ENCODE data around the gene PDGFC.

Gene PDGFC

GRCh38 chr4:156971676-156972378 lies at the start of gene PDGFC:
TSS of gene PDGFC (minus strand) at chr4:156971799. CDS start at chr4:156970903, 896 bp downstream.
- DNase-seq = peak; percentile 21

GRCh38 chr4:157020882-157021281 lies 49.3 kb upstream of the PDGFC start:
- DNase-seq = no peak

- DNase-seq = no peak
These were observed 47.4 kb upstream of the PDGFC start for GRCh38 chr4:157018920-157019490.

DNA sequence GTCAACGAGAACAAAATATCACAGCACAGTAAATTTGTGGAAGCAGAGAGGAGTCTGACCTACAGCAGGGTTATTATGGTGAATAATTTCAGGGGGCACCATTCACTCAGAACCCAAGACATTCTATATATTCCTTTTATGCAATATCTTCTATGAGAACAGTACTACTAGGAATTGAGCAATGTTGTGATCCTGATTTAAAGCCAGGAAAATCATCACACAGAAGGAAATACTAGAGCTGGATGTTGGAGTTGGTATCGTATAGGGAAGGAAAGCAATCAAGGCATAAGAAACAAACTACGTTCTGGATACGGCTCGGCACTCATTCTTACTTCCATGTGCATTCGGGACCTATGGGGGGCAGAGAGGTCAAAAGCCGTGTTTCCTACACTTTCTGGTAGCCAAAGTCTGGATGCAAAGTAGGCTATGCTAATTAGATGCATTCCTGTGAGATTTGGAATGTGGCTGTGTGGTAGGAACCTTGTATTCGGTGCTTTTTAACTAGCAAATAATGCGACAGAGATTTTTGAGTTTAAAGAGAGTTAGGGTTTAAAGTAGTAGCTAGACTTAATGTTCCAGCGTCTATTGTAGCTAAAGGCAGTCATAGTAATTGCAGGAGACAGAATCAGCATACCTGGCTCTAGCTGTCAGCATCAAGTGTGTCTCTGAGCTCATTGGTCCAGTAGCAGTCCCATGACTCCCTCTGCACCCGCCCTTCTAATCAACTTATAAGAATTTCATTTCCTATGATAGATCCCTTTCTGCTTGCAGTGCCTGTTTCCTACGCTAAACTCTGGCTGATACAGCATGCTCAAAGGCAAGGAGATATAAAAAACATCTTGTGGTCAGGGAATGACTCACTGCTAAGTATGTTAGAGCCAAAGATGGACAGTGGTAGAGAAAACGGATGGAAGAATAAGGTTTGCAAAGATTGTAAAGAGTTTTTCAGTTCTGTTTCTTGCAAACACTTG lies 43.3 kb upstream of the PDGFC start:
- DNase-seq = no peak

DNA sequence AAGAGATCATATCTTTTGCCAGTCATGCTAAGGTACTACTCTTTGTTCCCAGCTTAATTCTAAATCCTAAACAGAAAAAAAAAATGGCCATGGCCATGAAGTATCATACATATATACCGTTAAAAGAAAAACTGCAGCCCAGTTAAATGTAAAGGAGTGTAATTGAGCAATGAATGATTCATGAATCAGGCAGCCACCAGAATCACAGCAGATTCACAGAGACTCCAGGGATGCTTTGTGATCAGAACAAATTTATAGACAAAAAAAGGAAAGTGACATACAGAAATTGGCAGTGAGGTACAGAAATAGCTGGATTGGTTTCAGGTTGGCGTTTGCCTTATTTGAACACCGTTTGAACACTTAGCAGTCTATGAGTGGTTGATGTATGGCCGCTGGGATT lies 42.1 kb upstream of the PDGFC start:
- no peak for DNase-seq

- no peak for DNase-seq
These were observed 41.2 kb upstream of the PDGFC start for GRCh38 chr4:157012781-157013180.

GRCh38 chr4:157012296-157012695 lies 40.7 kb upstream of the PDGFC start:
- no peak for DNase-seq

GRCh38 chr4:157010630-157011029 lies 39.0 kb upstream of the PDGFC start:
- no peak for DNase-seq

DNA sequence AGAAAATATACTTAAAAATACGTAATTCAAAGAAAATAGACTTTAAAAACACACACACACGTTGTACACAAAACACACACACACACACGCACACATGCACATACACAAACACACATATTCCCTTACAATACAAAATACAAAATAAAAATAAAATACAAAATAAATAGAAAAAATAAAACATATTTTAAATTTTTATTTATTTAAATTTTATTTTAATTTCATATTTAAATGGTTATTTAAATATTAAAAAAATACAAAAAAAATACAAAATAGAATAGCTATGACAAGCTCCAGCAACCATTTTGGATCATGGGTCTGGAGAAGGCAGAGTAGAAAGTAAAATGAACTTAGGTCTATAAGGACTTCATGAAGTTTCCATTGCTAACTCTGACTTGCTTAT lies 34.2 kb upstream of the PDGFC start:
- DNase-seq = no peak

DNA sequence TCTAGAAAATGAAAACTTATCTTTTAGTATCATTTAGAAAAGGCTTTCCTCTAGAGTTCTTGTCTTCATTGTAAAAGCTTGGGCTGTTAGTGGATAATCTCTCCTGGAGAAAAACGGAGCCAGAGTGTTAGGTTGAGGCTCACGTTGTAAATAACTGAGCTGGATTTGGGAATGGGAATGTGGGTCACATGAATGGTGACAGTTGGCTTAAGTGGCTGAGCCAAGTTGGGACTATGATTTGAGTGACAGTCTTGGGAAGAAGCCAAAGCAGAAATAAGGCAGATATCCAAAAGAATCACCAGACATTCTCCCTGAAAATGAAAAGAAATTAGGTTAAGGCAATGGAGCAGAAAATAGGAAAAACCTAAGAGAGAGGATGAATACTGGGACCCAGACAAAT lies 33.6 kb upstream of the PDGFC start:
- no peak for DNase-seq

DNA sequence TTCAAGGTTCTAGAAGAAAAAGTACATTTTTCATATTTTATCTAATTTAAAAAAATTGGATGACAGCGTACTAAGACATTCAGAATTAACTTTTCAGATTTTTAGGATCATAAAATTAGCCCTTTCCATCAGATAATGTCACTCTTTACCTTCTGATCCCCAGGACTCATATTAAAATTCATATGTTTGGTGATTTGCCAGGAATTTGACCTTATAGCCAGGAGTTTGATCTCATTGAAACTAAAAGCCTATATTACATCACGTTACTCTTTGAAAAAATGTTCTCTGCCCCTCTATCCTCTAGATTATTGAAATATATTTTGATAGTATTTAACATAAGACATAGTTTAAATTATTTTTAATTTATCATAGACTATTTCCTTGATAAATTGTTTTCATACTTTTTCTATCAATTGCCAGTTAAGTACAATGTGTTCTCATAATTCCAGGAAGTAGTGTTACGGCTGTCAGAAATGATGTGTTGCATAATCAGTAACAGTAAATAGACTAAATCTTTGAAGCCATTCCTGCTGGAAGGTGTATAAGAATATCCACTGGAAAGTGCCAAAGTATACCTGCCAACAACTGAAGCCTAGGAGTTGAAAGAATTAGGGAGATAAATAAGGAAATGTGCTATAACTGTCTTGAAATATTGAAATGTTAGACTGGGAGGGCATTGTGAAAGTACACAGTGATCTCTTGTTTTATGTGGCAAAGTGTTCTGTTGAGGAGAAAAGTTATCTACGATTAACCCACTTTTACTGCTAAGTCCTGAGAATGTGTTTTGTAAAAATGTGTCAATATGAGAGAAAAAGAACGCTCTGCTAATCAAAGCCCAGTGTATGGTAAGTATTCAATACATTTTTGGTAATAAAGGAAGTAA lies 32.9 kb upstream of the PDGFC start:
- no peak for DNase-seq

DNA sequence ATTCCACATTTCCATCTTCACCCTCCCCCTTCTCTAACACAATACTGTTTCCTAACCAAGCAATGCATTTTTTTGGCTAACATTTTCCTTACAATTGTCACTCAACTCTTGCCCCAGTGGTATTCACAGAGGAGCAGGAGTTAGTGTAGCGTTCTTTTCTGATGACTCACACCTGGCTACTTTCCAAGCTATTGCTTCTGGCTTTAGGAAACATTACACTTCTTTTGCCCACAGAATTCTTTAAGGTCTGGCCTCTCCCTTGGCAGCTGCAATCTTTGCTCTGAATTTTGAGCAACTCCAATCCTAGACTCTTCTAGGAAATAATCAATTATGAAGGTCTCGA lies 27.5 kb upstream of the PDGFC start:
- DNase-seq = no peak

DNA sequence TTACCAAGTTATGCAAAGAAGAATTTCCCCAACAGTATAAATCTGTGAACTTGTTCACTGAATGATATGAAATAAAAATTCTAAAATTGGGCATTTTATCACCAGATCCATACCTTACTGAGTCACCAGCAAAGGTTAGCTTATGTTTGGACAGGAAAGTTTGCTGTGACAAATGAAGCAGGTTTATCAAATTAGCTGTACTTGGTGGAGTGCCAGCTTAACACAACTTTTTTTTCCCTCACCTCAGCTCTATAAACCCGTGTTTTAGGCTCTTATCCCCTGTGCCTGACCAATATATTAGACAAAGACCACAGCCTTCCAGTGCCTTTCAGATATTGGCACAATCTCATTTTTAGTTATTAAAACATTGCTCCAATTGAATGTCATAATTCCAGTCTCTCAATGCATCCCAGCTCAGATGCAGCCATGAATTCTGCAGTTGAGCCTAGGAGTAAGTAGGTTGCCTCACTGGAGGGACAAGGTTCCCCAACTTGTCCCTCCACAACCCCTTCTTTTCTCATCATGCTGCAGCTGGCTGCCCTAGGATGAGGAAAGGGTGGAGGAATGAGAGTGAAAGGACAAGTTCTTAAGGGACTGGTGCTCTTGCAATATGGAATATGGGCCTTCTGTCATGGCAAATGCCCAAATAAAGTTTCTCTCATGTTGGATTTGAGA lies 27.0 kb upstream of the PDGFC start:
- no peak for DNase-seq

- no peak for DNase-seq
These were observed 21.3 kb upstream of the PDGFC start for GRCh38 chr4:156992943-156993342.

DNA sequence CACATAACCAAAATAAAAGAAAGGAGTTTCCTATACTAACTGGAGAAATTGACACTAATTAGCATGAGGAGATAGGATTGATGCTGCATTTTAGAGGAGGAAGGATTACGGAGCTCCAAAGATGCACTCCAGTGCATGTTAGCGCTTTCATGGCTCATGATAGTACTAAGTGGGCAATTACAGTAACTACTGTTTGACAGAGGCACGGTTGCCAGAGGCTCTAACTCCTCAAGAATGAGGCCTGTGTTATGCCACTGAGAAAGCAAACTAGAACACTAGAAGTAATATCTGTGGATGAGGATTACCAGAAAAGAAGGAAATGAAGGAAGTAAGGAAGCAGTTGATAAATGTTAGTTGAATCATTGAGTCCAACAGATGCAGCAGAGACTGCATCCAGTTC lies 19.6 kb upstream of the PDGFC start:
- no peak for DNase-seq

- no peak for DNase-seq
These were observed 11.8 kb upstream of the PDGFC start for GRCh38 chr4:156983366-156983765.

DNA sequence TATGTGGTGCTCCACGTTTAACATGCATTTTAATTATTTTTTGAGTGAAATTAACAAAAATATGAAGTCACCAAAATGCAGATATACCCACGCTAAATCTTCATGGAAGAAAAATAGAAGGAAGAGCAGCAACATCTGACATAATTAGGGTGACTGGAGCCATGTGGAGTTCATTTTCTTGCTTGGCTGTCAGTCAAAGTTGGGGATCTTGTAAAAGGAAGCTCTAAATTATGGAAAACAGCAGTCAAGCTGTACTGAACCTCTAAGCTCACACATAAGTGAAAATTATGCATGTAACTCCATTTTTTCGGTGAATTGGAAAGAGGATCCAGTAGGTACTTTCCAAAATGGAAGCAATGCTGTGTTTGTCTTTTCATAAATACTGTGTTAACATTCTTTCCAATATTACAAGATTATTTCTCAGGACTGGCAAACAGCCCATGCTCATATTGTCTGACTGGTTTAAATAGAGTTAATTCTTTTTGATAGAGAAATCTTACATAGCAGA lies 9.7 kb upstream of the PDGFC start:
- no peak for DNase-seq

GRCh38 chr4:156977435-156978160 lies 6.0 kb upstream of the PDGFC start:
- DNase-seq = no peak

DNA sequence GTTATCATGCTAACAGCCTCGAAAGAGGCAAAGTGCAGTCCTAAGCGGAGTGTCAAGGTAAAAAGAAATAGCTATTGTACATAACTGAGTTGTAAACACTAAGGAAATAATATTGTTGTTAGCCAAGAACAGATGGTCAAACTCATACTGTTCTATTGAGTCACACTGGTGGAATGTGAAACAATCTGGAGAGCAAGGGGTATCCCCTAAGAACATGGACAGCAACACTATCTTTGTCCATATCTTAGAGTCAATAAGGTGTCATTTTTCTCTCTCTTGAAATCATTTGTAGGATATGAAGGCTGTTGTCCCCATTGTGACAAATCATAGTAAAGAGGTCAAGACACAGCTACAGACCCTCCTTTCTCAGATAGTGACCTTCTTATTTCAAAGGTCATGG lies 4.5 kb upstream of the PDGFC start:
- DNase-seq = no peak

DNA sequence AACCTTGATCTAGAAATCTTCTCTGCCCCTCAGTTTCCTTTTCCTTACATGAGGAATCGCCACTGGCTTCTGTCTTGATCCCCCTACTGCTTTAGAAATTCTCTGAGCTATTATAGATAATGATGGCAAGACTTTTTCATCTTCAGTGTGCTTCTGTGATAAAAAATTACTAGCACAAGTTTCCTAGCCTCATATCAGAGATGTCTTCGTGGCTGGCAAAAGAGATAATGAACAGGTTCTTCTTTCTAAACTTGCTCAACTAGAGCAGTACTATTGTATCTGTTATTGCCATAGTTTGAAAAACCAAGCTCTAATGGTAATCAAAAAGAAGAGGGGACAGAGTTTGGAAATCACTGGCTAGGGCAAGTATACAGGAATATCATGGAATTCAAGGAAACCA lies 4.1 kb upstream of the PDGFC start:
- DNase-seq = no peak

DNA sequence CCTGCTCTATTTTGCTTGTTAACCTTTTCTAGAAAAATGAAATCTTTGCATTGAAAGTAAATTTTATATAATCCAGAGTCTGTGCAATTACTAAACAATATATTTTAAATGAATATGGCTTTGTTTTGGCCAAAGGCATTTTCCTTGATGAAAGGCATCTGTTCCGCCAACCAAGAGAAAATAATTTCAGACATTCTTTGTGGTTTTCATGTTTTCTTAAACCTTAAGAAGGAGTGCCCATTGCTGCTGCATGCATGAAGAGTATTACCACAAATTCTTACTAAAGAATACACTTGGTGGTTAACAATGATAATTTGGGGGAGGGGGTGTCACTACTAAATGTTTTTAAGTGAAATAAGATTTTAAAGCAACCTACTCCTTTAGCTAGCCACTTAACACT lies 2.7 kb upstream of the PDGFC start:
- DNase-seq = no peak
